GM19372 (cell line): ENCODE results near the gene JAG1.
A peak's percentile ranks its signal among the peaks of the same experiment; 100 is the strongest.

Experiments used
- ATAC-seq: cut with Tn5 transposase; IDR thresholded peaks from one replicate; pipeline ENCODE4 v1.9.1; 2021; ENCODE audit warnings: mild to moderate bottlenecking, low read depth, moderate library complexity; ENCODE audit not compliant: unreplicated experiment

JAG1 gene

DNA sequence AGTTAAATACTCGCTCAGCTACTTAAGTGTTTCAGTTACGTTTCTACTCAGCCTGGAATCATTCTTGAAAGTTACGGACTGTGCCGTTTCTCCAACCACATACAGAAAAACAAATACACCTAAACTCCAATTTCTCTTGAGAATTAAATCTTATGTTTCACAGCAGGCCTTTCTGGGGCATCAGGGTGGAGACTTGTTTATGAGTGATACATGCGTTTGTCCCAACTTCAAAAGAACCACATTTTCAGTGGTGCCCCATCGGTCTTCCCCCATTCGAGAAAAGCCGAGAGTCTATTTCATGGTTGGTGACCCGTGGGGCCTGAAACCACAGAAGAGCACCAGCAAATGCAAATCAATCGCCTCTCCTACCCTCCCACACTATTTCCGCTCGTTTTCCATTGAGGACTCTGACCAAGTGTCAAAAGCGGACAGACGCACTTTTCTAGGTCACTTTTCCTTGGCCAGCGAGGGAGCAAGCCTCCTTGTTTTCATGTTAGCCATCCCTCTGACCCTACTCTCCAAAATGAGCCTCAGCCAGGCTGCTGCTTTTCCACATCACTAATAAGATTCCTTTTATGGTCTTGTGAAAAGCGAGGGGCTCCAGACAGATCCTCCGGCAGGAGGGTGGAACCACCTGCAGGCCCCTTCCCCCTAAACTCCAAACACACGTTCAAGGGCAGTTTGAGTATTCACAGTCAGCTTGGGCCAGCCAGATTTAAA lies 3.1 kb downstream of the JAG1 start:
- peak; percentile 24 for ATAC-seq

- ATAC-seq = no peak
Measured at GRCh38 chr20:10669843-10670446, 3.9 kb downstream of the JAG1 start.

DNA sequence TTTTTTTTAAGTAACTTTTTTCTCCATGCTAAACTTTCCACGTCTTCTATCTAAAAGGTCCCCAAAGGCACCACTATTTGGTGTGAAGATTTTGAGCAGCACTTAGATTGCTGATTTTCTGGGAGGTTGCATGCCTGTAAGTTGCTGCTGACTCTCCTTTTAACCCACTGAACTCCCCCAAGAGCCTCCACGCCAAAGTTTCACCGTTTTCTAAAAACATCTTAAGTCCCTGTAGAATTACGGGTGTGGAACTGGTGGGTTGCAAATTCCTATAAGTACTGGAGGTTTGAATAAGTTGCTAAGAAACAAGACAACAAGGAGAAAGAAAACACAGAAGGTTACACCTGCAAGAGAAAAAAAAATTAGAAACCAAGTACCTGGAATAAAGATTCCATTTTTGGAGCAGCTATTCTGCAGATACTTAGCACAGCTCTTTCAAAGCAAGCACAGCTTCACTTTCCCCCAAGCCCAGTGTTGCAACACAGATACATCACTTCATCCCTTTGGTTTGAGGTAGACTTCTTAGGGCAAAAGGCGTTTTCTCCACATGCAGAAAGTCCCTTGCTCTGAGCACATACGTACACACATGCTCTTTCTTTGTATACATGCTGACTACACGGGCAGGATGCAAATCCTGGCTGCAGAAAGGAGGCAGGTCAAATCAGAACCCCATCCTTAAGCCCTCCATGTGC lies 5.0 kb downstream of the JAG1 start:
- no peak for ATAC-seq

DNA sequence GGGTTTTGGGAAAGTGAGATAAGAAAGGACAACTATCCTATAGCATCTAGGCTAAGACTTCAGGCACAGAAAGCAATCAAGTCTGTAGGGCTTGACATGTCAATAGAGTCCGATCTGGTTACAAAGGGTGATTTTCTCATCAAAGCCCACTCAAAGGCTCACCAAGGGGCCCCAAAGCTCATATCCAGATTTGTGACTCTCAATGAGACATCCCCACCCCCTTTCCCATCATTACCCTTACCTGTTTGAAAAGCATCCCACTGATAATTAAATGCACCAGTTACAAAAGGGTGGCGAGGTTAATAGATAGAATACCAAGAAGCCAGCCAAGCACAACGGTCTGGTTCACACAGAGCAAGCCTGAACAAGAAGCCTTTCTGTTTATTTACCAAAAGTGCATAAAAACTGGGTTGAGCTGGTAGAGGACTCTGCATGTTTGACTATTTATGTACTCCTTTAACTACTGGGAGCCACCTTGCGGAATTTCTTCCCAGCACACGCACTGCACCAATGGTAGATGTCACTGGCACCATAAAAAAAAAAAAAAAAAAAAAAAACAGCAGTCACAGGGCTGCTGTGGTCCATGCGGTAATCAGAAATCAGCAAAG lies 6.1 kb downstream of the JAG1 start:
- no peak for ATAC-seq

- no peak for ATAC-seq
Measured at GRCh38 chr20:10667077-10667401, 6.8 kb downstream of the JAG1 start.

GRCh38 chr20:10666221-10667076 lies 7.3 kb downstream of the JAG1 start:
- no peak for ATAC-seq

- no peak for ATAC-seq
Measured at GRCh38 chr20:10665791-10666190, 8.0 kb downstream of the JAG1 start.

GRCh38 chr20:10665027-10665561 lies 8.7 kb downstream of the JAG1 start:
- ATAC-seq = no peak

DNA sequence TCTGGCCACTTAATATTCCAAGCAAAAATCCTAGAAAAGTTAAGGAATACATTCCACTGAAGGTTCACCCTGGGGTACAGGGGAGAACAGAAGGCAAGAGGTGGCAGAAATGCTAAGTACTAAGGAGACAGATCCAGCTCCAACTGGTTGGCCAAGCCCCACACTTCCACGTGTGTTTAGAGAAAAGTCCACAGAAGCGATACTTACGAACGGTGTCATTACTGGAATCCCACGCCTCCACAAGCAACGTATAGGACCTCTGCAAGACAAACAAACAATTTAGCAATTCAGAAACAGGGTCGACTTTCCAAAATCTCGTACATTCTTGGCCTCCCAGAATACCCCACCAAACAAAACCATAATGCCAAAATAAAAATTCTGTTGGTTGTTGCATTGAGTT lies 10.0 kb downstream of the JAG1 start:
- no peak for ATAC-seq

DNA sequence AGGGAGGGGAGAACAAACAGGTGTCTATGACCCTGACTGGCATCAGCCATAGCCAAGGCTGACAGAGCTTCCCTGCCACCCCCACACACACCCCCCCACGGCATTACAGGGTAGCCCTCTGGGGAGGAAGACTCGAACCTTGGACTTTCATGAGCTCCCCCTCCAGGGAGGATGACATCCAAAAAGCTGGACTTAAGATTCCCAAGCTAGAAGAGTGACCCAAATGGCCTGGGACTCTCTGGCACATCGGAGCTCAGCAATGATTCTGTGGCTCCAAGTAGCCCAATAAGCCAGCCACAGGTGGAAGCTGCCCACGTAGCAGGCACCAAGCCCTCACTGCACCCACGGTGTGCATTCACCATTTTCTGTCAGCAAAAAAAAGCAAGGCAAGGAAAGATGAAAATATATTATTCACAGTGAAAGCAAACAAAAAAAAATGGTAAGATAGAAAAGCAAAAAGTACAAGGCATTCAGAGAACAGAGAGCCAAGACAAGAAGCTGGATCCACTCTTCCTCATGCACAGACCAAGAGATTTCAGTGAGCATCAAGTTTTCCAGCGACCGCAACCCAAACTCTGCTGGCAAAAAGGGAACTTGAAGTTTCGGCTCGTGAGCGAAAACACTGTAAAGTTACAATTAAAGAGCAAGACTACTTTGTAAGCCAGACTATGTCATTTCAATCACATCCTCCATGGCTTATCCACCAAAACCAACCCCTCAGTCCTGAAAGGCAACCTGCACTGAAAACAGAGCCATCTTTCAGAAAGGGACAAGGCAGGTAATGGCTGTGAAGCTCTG lies 10.9 kb downstream of the JAG1 start:
- ATAC-seq = no peak

GRCh38 chr20:10662151-10662550 lies 11.6 kb downstream of the JAG1 start:
- ATAC-seq = no peak

DNA sequence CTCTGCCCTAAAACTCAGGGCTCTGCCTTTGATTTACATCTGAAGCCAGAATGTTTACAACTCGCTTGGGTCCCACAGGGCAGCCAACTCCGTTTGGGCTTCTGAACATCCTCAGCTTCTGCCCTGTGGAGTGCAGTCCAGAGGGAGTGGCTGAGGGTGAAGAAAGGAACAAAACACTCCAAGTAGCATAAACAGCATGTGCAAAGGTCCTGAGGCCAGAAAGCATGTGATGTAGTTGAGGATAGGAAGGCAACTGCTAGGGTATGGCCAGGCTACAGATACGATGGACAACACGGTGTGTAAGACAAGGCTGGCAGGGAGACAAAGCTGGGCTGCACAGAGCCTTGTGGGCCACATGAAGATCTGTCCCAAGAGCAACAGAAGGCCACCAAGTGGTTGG lies 12.5 kb downstream of the JAG1 start:
- no peak for ATAC-seq

GRCh38 chr20:10660661-10661060 lies 13.1 kb downstream of the JAG1 start:
- no peak for ATAC-seq

DNA sequence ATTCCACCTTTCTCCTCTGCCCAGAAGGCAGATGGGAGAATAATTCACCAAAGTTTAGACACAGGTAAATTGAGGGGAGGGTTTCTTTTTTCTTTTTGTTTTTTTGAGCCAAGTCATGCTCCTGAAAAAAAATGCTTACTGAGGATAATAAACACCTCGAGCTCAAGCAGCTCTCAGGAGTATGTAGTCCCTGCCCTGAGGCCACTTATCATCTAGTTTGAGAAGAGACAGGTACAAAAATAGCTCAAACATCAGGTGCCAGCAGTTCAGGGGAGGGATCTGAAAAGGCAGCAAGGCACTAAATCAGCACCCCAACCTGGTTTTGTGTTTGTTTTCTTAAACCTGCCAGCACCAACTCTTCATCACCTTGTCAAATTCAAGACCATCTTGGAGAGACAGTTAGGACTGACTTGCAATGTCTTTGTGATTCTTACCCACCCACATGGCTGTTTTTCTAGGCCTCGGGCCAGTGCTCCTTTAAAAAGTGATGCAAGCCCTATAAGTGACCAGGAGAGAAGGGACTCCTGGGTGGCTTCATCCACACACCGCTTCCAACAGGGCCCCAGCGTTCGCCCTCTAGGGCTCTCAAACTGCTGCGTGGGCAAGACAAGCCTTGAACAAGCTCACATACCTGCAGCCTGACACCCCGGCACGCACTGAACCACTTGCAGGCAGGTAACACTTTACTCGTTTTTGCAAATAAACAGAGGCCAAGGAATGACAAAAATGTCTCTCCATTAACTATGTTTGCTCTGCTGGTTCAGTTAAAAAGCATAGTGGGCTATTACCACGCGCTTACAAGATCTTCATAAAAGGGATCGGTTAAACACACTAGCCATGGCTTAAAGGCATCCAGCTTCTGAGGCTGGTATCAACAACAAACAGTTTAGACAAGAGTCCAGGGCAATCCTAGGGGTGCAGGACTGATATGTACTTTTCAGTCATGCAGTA lies 13.9 kb downstream of the JAG1 start:
- ATAC-seq = no peak

- ATAC-seq = no peak
Measured at GRCh38 chr20:10658876-10659632, 14.7 kb downstream of the JAG1 start.

DNA sequence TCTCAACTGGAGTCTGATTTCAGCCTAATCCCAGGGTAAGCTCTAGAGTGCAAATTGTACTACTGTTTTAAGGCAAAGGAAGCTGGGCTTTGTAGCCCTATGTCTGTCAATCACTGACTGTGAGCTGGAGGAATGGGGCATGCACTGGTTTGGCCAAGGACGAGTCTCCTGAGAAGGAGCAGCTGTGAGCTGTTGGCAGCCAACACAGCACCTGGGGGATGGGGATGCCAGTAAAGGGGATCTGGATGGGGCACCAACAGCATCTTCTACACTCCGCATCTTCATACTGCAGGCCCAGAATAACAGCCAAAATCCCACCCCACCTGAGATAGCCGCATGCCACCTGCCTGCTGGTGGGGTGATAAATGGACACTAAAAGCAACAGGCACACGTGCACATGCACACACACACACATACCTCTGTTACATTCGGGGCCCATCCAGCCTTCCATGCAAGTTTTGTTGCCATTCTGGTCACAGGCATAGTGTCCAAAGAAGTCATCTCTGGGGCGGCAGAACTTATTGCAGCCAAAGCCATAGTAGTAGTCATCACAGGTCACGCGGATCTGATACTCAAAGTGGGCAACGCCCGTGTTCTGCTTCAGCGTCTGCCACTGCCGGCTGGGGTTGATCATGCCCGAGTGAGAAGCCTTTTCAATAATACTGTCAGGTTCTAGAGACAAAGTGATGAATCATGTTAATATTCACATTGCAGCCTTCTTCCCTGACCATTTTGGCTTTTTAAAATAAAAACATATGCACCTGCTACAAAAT lies 15.6 kb downstream of the JAG1 start:
- ATAC-seq = no peak

- no peak for ATAC-seq
Measured at GRCh38 chr20:10657453-10657852, 16.3 kb downstream of the JAG1 start.
